ENCODE measurements around the gene ATP6V0B. TPM values are rescaled to one million over a fixed set of nuclear protein-coding genes. Genes with fewer than 3 reads are reported as not detected.

The ATP6V0B gene
- total and polyA plus RNA-seq, 2 donors from 2014 or later: 156 to 636 TPM

DNA sequence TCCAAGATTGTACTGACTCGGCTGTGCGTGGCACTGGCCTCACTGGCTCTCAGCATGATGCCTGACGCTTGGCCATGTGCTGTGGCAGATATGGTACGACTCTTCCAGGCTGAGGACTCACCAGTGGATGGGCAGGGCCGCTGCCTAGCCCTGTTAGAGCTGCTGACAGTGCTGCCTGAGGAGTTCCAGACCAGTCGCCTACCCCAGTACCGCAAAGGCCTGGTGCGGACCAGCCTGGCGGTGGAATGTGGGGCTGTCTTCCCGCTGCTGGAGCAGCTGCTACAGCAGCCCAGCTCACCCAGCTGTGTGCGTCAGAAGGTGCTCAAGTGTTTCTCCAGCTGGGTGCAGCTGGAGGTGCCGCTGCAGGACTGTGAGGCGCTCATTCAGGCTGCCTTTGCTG is 25.1 kb upstream of the ATP6V0B start:
- H3K27ac ChIP-seq (ENCODE audit: low read depth in 2 of 2, low read length in 2 of 2): no peak overlapping the region
- no peak overlapping the region for H3K4me3 ChIP-seq (ENCODE audit: low read length in 3 of 3)
- TF ChIP-seq, protein P1, sequence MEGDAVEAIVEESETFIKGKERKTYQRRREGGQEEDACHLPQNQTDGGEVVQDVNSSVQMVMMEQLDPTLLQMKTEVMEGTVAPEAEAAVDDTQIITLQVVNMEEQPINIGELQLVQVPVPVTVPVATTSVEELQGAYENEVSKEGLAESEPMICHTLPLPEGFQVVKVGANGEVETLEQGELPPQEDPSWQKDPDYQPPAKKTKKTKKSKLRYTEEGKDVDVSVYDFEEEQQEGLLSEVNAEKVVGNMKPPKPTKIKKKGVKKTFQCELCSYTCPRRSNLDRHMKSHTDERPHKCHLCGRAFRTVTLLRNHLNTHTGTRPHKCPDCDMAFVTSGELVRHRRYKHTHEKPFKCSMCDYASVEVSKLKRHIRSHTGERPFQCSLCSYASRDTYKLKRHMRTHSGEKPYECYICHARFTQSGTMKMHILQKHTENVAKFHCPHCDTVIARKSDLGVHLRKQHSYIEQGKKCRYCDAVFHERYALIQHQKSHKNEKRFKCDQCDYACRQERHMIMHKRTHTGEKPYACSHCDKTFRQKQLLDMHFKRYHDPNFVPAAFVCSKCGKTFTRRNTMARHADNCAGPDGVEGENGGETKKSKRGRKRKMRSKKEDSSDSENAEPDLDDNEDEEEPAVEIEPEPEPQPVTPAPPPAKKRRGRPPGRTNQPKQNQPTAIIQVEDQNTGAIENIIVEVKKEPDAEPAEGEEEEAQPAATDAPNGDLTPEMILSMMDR (IDR thresholded peaks at IDR 0.05; ENCODE audit: borderline replicate concordance, extremely low read depth, insufficient read depth): no peak
- FAIRE-seq: no peak
- DNase-seq: no peak
- intact Hi-C loops (cut with DNase I): no loop called here
- H3K36me3 ChIP-seq (ENCODE audit: control insufficient read depth in 2 of 3, insufficient read depth in 3 of 3, low read length in 3 of 3): peaks cover 0 to 12% (median 0%) of the 10 kb centered on the region in 3 donors
- no peaks in the 10 kb centered on the region for H3K9me3 ChIP-seq (ENCODE audit: control insufficient read depth in 2 of 3, insufficient read depth in 1 of 3, low read length in 3 of 3)
- H3K9ac ChIP-seq (ENCODE audit: low read length in 3 of 3): no peak overlapping the region
- H3K27me3 ChIP-seq (ENCODE audit: control insufficient read depth, insufficient read depth, low read length): no peaks in the 10 kb centered on the region
- peaks cover 0 to 33% (median 21%) of the 10 kb centered on the region in 3 donors for H3K4me1 ChIP-seq (ENCODE audit: control insufficient read depth in 2 of 3, insufficient read depth in 2 of 3, low read depth in 1 of 3, low read length in 3 of 3)

DNA sequence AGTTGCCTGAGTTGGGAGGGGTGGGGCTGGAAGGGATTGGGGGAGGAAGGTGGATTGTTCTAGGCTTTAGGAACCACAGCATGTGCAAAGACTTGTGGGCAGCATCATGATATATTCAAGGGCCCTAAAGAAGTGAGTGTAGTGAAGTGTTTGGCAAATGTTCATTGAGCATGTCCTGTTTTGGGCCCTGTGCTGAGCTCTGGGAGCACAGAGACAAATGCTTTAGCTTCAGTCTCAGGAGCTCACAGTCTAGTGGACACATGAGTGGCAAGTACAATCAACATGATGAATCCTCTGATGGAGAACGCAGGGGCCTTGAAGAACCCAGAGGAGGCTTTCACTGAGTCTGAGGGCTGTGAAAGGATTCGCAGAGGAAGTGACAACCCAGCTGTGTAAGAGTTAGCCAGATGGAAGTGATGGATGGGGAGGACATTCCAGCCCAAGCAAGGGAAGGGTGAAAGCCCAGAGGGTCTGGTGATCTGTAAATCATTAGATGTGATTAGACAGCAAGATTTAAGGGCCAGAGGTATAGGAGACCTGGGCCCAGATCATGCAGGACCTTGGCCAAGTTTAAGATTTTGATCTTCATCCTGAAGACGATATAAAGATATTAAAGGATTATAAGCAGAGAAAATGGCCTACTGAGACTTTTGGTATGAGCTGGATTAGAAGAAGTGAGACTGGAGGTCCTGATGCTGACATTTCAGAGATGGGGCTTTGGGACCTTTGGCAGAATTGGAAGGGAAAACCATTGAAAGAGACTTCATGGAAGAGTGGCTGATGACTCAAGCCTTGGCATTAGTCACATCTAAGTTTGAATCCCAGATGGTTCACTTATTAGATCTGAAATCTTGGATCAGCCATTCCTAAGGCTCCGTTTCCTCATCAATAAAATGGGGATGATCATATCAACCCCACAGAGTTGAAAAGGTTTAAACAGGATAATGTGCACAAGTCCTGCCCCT is 23.5 kb upstream of the ATP6V0B start:
- H3K36me3 ChIP-seq (ENCODE audit: control insufficient read depth in 2 of 3, insufficient read depth in 3 of 3, low read length in 3 of 3): peaks cover 0 to 15% (median 4%) of the 10 kb centered on the region in 3 donors
- H3K27ac ChIP-seq (ENCODE audit: low read depth in 2 of 2, low read length in 2 of 2): no peak overlapping the region
- intact Hi-C loops (cut with DNase I): no loop called here
- FAIRE-seq (no peak), DNase-seq (no peak)
- H3K4me3 ChIP-seq (ENCODE audit: low read length in 3 of 3): no peak overlapping the region
- TF ChIP-seq, protein P1 (IDR thresholded peaks at IDR 0.05; ENCODE audit: borderline replicate concordance, extremely low read depth, insufficient read depth): no peak
- H3K9me3 ChIP-seq (ENCODE audit: control insufficient read depth in 2 of 3, insufficient read depth in 1 of 3, low read length in 3 of 3): no peaks in the 10 kb centered on the region
- no peaks in the 10 kb centered on the region for H3K27me3 ChIP-seq (ENCODE audit: control insufficient read depth, insufficient read depth, low read length)
- H3K9ac ChIP-seq (ENCODE audit: low read length in 3 of 3): no peak overlapping the region
- peaks cover 0 to 28% (median 21%) of the 10 kb centered on the region in 3 donors for H3K4me1 ChIP-seq (ENCODE audit: control insufficient read depth in 2 of 3, insufficient read depth in 2 of 3, low read depth in 1 of 3, low read length in 3 of 3)

- H3K27me3 ChIP-seq (ENCODE audit: control insufficient read depth, insufficient read depth, low read length): no peaks in the 10 kb centered on the region
- H3K4me3 ChIP-seq (ENCODE audit: low read length in 3 of 3): no peak overlapping the region
- FAIRE-seq (no peak), DNase-seq (peak in 4 of 5 donors; percentile 79 to 86 (median 82))
- H3K36me3 ChIP-seq (ENCODE audit: control insufficient read depth in 2 of 3, insufficient read depth in 3 of 3, low read length in 3 of 3): peaks cover 2 to 30% (median 19%) of the 10 kb centered on the region in 3 donors
- H3K27ac ChIP-seq (ENCODE audit: low read depth in 2 of 2, low read length in 2 of 2): peak overlapping the region in 1 of 2 donors; percentile 16
- no peaks in the 10 kb centered on the region for H3K9me3 ChIP-seq (ENCODE audit: control insufficient read depth in 2 of 3, insufficient read depth in 1 of 3, low read length in 3 of 3)
- no peak overlapping the region for H3K9ac ChIP-seq (ENCODE audit: low read length in 3 of 3)
- intact Hi-C loops (cut with DNase I): no loop called here
- H3K4me1 ChIP-seq (ENCODE audit: control insufficient read depth in 2 of 3, insufficient read depth in 2 of 3, low read depth in 1 of 3, low read length in 3 of 3): peaks cover 0 to 22% (median 16%) of the 10 kb centered on the region in 3 donors
- TF ChIP-seq, protein P1 (IDR thresholded peaks at IDR 0.05; ENCODE audit: borderline replicate concordance, extremely low read depth, insufficient read depth): no peak
Measured at GRCh38 chr1:43952731-43953346, 21.9 kb upstream of the ATP6V0B start.
